ENCODE data around the gene RESP18.
"Not testable (repeated sequence)": the region's sequence is repeated elsewhere in the genome, so short reads cannot be mapped to it uniquely, and the experiment has no call there.

RESP18 gene

DNA sequence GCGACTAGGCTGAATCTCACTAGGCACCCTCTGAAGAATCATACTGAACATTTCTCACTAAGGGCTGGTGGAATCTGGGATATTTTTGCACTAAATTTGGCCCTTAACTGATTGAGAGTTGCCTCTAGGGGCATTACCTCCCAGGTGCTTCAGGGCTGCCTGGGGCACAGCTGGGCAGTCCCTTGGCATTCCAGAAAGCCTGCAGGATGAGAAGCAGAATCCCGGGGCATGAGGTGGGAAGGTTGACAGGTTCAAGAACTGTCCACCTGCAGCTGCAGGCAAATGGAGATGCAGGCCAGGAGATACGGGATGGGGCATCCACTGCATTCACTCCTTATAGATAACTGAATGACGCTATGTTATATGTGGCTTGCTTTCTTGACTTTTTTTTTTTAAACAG, 7.4 kb downstream of the RESP18 start:
- DNase-seq: no peak

GRCh38 chr2:219323434-219323833, 9.1 kb downstream of the RESP18 start:
- DNase-seq: no peak

DNA sequence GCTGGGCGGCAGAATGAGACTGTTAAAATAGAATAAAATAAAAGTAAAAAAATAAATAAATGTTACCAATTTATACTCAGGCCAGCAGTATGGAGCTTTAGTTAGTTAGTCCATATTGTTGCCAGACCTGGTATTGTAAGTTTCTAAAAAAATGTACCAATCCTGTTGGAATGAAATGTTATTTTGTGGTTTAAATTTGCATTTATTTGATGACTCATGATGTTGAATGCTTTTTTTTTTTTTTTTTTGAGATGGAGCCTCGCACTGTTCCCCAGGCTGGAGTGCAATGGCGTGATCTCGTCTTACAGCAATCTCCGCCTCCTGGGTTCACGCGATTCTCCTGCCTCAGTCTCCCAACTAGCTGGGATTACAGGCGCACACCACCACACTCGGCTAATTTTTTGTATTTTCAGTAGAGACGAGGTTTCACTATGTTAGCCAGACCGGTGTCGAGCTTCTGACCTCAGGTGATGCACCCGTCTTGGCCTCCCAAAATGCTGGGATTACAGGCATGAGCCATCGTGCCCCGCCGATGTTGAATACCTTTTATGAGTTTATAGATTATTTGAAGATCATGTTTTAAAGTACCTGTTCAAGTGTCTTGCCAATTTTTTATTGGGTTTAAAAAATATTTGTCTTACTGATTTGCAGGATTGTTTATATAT, 17.6 kb downstream of the RESP18 start:
- no peak for DNase-seq

- not testable (repeated sequence) for DNase-seq
These were observed 19.8 kb downstream of the RESP18 start for GRCh38 chr2:219312683-219313263.

DNA sequence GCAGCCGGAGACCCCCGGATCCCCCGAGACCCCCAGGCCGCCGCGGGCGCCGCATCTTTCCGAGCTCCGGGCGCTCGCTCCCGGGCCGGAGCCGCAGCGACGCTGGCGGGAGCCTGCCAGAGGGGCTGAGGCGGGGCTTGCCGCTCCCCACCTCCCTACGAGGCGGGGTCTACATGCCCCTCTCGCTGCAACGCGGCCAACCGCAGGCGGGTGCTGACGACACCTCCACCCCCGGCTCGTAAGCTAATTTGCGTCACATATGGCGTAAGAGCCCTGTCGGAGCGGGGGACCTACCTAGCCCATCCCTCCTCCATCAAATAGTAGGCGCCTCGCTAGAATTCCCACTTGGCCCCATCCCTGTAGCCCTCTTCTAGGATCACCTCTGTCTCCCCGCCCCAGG, 23.3 kb downstream of the RESP18 start, which contains the start of gene PTPRN:
Gene PTPRN, minus strand, starts transcription at position 124 of the 400 bp plus-strand sequence. Its CDS starts 69 bp downstream, at position 55.
- no peak for DNase-seq

GRCh38 chr2:219308142-219309101, 24.1 kb downstream of the RESP18 start:
- peak; percentile 18 for DNase-seq

DNA sequence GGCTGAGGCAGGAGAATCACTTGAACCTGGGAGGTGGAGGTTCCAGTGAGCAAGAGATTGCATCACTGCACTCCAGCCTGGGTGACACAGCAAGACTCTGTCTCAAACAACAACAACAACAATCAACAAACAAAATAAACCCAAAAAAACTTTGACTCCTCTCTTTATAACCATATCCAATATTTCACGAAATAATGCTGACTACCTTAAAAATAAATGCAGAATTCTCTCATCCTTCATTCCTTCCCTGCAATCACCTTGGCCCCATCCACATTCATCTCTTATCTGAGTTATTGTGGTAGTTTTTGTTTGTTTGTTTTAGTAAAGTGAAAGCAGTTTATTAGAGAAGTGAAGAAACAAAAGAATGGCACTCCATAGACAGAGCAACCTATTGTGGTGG, 26.5 kb downstream of the RESP18 start:
- DNase-seq: no peak

GRCh38 chr2:219304223-219304622, 28.3 kb downstream of the RESP18 start:
- no peak for DNase-seq

GRCh38 chr2:219302412-219302968, 30.1 kb downstream of the RESP18 start:
- no peak for DNase-seq

DNA sequence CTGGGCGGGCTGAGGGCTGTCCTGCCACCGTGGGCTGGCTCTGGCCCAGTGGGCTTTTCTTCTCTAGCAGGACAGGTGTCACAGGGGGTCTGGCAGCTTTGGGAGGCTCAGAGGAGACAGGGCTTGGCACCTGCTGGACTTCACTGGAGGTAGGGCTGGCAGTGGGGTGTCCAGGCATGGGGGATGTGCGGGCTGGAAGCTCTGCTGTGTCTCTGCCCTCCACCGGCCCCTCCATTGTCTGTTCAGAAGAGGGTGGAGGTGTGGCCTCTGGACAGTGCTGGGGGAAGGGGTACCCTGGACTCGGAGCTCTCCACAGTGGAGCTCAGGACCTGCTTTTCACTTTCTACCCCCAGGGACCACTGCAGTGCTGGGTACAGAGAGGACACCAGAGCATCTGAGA, 32.5 kb downstream of the RESP18 start:
- no peak for DNase-seq

DNA sequence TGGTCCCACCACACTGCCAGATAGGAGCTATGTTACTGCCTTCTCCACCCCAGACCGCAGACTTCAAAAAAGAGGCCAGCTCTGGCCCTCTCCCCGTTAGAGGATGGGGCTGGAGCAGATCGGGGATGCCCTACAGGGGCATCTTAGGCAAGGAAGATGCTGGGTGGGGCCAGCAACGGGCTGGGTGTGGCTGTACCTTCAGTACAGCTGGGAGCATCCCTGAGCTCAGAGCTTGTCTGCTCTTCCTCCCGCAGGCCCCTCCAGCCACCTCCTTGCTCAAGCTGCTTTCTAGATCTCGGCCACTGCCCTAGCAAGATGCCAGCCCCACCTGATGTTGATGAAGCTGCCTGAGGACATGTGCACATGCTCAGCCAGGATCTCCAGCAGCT, 33.2 kb downstream of the RESP18 start:
- no peak for DNase-seq

GRCh38 chr2:219298759-219299371, 33.7 kb downstream of the RESP18 start:
- peak; percentile 51 for DNase-seq

GRCh38 chr2:219297766-219298456, 34.6 kb downstream of the RESP18 start:
- DNase-seq: no peak

- DNase-seq: no peak
These were observed 35.7 kb downstream of the RESP18 start for GRCh38 chr2:219296631-219297391.

- no peak for DNase-seq
These were observed 36.4 kb downstream of the RESP18 start for GRCh38 chr2:219296142-219296541.

GRCh38 chr2:219294356-219295351, 37.9 kb downstream of the RESP18 start:
- peak; percentile 82 for DNase-seq

- DNase-seq: no peak
These were observed 38.8 kb downstream of the RESP18 start for GRCh38 chr2:219293736-219294231.

DNA sequence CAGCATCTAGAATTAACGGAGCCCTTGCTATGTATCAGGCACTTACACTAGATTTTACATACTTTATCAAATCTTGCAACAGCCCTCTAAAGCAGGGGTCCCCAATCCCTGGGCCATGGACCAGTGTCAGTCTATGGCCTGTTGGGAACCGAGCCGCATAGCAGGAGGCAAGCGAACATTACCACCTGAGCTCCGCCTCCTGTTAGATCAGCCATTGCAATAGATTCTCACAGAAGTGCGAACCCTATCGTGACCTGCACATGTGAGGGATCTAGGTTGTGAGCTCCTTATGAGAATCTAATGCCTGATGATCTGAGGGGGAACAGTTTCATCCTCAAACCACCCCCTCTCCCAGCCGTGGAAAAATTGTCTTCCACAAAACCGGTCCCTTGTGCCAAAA, 39.9 kb downstream of the RESP18 start:
- DNase-seq: no peak

DNA sequence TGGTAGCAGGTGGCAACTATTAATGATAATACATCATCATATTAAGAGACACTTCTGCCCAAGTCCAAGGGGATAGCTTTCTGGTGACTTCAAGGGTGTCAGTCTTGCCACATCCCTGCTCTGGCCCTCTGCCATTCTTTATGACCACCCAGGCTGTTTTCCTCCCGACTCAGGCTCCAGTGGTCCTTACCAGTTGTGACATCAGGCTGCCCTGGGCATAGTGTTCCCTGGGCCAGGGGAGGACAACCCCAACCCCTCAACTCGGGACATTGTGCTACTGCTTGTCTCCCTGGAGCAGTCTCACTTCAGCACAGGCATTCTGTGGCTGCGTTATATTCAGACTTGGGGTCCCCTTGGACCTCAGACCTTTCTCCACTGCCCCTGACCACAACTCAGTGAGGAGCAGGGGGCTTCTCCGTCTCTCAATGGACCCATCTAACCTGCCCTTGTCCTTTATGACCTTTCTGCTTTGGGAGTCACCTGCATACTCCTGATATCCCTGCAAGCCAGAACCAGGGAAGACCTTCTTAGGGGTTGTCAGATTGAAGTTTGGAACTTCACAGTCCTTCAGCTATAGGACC, 40.5 kb downstream of the RESP18 start:
- DNase-seq: no peak

- DNase-seq: no peak
These were observed 41.1 kb downstream of the RESP18 start for GRCh38 chr2:219291394-219291793.

Measured in GDM1 (cell line).